Mesenchymal stem cell (in vitro differentiated cells and primary cell): ENCODE measurements around the gene HES7.

Experiments used
- DNase-seq: peaks from one replicate; pipeline ENCODE4 v3.0.0-alpha.2; 2013
- H2AFZ ChIP-seq: one replicate; pipeline ENCODE4 v1.6.1; 2013; ENCODE audit warnings: low read depth, mild to moderate bottlenecking, control low read depth, inconsistent platforms, low read length, moderate library complexity
- H2AK5ac ChIP-seq: 2 replicates; pipeline ENCODE4 v1.6.1; 2013; ENCODE audit warnings: low read length, moderate library complexity, mild to moderate bottlenecking, inconsistent platforms; ENCODE audit not compliant: severe bottlenecking
- H2BK120ac ChIP-seq: one replicate; pipeline ENCODE4 v1.6.1; 2013; ENCODE audit warnings: low read depth, mild to moderate bottlenecking, inconsistent platforms, low read length, moderate library complexity
- H2BK12ac ChIP-seq, 2 experiments: one replicate each; pipeline ENCODE4 v1.6.1; 2013; ENCODE audit warnings: inconsistent platforms in 2 of 2, low read length in 2 of 2, mild to moderate bottlenecking in 2 of 2, moderate library complexity in 2 of 2, control low read depth in 1 of 2
- H2BK15ac ChIP-seq: one replicate; pipeline ENCODE4 v1.6.1; 2013; ENCODE audit warnings: mild to moderate bottlenecking, low read depth, inconsistent platforms; ENCODE audit not compliant: poor library complexity, severe bottlenecking
- H2BK5ac ChIP-seq: 2 replicates; pipeline ENCODE4 v1.6.1; 2013; ENCODE audit warnings: low read depth, mild to moderate bottlenecking, low read length, control low read depth, inconsistent platforms; ENCODE audit not compliant: poor library complexity, severe bottlenecking
- H3K14ac ChIP-seq, 2 experiments: one replicate each; pipeline ENCODE4 v1.6.1; 2013; ENCODE audit warnings: inconsistent platforms in 2 of 2, low read length in 2 of 2, control low read depth in 1 of 2, mild to moderate bottlenecking in 1 of 2, moderate library complexity in 1 of 2
- H3K18ac ChIP-seq, 2 experiments: one replicate each; pipeline ENCODE4 v1.6.1; 2013; ENCODE audit warnings: inconsistent platforms in 2 of 2, low read length in 2 of 2, control low read depth in 1 of 2, low read depth in 1 of 2, mild to moderate bottlenecking in 1 of 2
- H3K23ac ChIP-seq, 2 experiments: one replicate each; pipeline ENCODE4 v1.6.1; 2013; ENCODE audit warnings: inconsistent platforms in 2 of 2, low read length in 2 of 2, mild to moderate bottlenecking in 2 of 2, moderate library complexity in 2 of 2, control low read depth in 1 of 2
- H3K27ac ChIP-seq: 2 replicates; pipeline ENCODE4 v1.5.1; 2013; ENCODE audit warnings: mild to moderate bottlenecking, moderate library complexity, low read length, control low read depth, inconsistent platforms; ENCODE audit not compliant: poor library complexity, severe bottlenecking
- H3K27me3 ChIP-seq, 2 experiments: 2 replicates each; pipeline versions ENCODE4 v1.6.1 to v1.7.0; 2013; ENCODE audit warnings: low read length in 2 of 2, mild to moderate bottlenecking in 2 of 2, moderate library complexity in 2 of 2, control low read depth in 1 of 2, inconsistent platforms in 1 of 2; ENCODE audit not compliant: control insufficient read depth in 1 of 2, insufficient read depth in 1 of 2
- H3K36me3 ChIP-seq, 2 experiments: 2 replicates each; pipeline versions ENCODE4 v1.6.1 to v1.7.0; 2013; ENCODE audit warnings: low read length in 2 of 2, control low read depth in 1 of 2, inconsistent platforms in 1 of 2, low read depth in 1 of 2, mild to moderate bottlenecking in 1 of 2; ENCODE audit not compliant: insufficient read depth in 2 of 2, control insufficient read depth in 1 of 2
- H3K4ac ChIP-seq, 2 experiments: one replicate each; pipeline ENCODE4 v1.6.1; 2013; ENCODE audit warnings: inconsistent platforms in 2 of 2, low read length in 2 of 2, mild to moderate bottlenecking in 2 of 2, moderate library complexity in 2 of 2, control low read depth in 1 of 2, low read depth in 1 of 2
- H3K4me1 ChIP-seq: 2 replicates; pipeline ENCODE4 v1.6.1; 2013; ENCODE audit warnings: low read depth, low read length, control low read depth; ENCODE audit not compliant: control insufficient read depth, insufficient read depth
- H3K4me2 ChIP-seq: 2 replicates; pipeline ENCODE4 v1.6.1; 2013; ENCODE audit warnings: low read length, mild to moderate bottlenecking, inconsistent platforms; ENCODE audit not compliant: poor library complexity, severe bottlenecking
- H3K4me3 ChIP-seq, 2 experiments: 2 replicates each; pipeline versions ENCODE4 v1.5.1 to v1.7.0; 2013; ENCODE audit warnings: low read length in 2 of 2, mild to moderate bottlenecking in 2 of 2, control low read depth in 1 of 2, low read depth in 1 of 2; ENCODE audit not compliant: insufficient read depth in 1 of 2
- H3K79me1 ChIP-seq: replicated peaks from 2 replicates; pipeline ENCODE4 v1.6.1; 2013; ENCODE audit warnings: mild to moderate bottlenecking, control low read depth, low read length, inconsistent platforms; ENCODE audit not compliant: poor library complexity, severe bottlenecking
- H3K9ac ChIP-seq: 2 replicates; pipeline ENCODE4 v1.7.0; 2013; ENCODE audit warnings: mild to moderate bottlenecking, low read length, moderate library complexity
- H3K9me3 ChIP-seq: 2 replicates; pipeline ENCODE4 v1.7.0; 2013; ENCODE audit warnings: mild to moderate bottlenecking, low read length; ENCODE audit not compliant: control insufficient read depth
- H4K8ac ChIP-seq: one replicate; pipeline ENCODE4 v1.6.1; 2013; ENCODE audit warnings: inconsistent platforms, mild to moderate bottlenecking, low read length, moderate library complexity
- H4K91ac ChIP-seq: one replicate; pipeline ENCODE4 v1.6.1; 2013; ENCODE audit warnings: mild to moderate bottlenecking, low read length, inconsistent platforms
- WGBS: methylation state at CpG from one replicate; pipeline ENCODE4 v1.1.7; 2013; ENCODE audit warnings: mixed read lengths; 5-methylcytosine and 5-hydroxymethylcytosine counted together

The HES7 gene

GRCh38 chr17:8125947-8126490, 2.1 kb upstream of the HES7 start:
- Histone ChIP-seq H3K4ac (peak overlapping the region in 1 of 2 experiments; percentile 32), H3K4me2 (peak overlapping the region; percentile 99), H3K4me3 (peak overlapping the region; percentile 66 to 85), H2BK120ac (no peak overlapping the region), H3K9ac (peak overlapping the region; percentile 67), H2AFZ (peak overlapping the region; percentile 29), H3K36me3 (no peaks in the 10 kb centered on the region), H4K8ac (no peak overlapping the region), H2BK5ac (no peak overlapping the region), H3K9me3 (no peaks in the 10 kb centered on the region), H3K23ac (no peak overlapping the region), H4K91ac (peak overlapping the region; percentile 71), H2BK15ac (no peak overlapping the region), H3K27ac (no peak overlapping the region), H3K27me3 (peaks cover 23 to 30% of the 10 kb centered on the region in 2 experiments), H2BK12ac (no peak overlapping the region), H3K79me1 (no peaks in the 10 kb centered on the region), H3K18ac (peak overlapping the region in 1 of 2 experiments; percentile 70), H2AK5ac (no peak overlapping the region), H3K14ac (no peak overlapping the region), H3K4me1 (peaks cover 45% of the 10 kb centered on the region)
- DNase-seq, result peak; percentile 68
- under 1% methylated on average over 33 of the region's 35 CpGs for whole genome bisulfite sequencing

GRCh38 chr17:8125154-8125946, 1.4 kb upstream of the HES7 start:
- H2BK120ac ChIP-seq, result no peak overlapping the region
- H2BK15ac ChIP-seq, result no peak overlapping the region
- H3K4me3 ChIP-seq, result peak overlapping the region; percentile 66 to 85
- peaks cover 23 to 30% of the 10 kb centered on the region in 2 experiments for H3K27me3 ChIP-seq
- no peak overlapping the region for H2AK5ac ChIP-seq
- peaks cover 48% of the 10 kb centered on the region for H3K4me1 ChIP-seq
- no peak overlapping the region for H3K23ac ChIP-seq
- H3K9ac ChIP-seq, result peak overlapping the region; percentile 67
- H2AFZ ChIP-seq, result no peak overlapping the region
- no peaks in the 10 kb centered on the region for H3K79me1 ChIP-seq
- under 1% methylated on average over 35 of the region's 40 CpGs for WGBS
- no peaks in the 10 kb centered on the region for H3K36me3 ChIP-seq
- H3K4me2 ChIP-seq, result peak overlapping the region; percentile 99
- H3K18ac ChIP-seq, result no peak overlapping the region
- H4K8ac ChIP-seq, result no peak overlapping the region
- no peak overlapping the region for H4K91ac ChIP-seq
- H3K27ac ChIP-seq, result no peak overlapping the region
- no peak overlapping the region for H3K4ac ChIP-seq
- H3K14ac ChIP-seq, result no peak overlapping the region
- peak; percentile 79 for DNase-seq
- H2BK12ac ChIP-seq, result no peak overlapping the region
- H2BK5ac ChIP-seq, result no peak overlapping the region
- H3K9me3 ChIP-seq, result no peaks in the 10 kb centered on the region

- Histone ChIP-seq H3K36me3 (no peaks in the 10 kb centered on the region), H3K9ac (peak overlapping the region; percentile 6), H3K9me3 (no peaks in the 10 kb centered on the region), H2BK12ac (no peak overlapping the region), H3K27me3 (peaks cover 23 to 26% of the 10 kb centered on the region in 2 experiments), H3K18ac (no peak overlapping the region), H4K8ac (no peak overlapping the region), H2BK5ac (no peak overlapping the region), H4K91ac (no peak overlapping the region), H3K4me2 (peak overlapping the region; percentile 95), H3K23ac (no peak overlapping the region), H2BK15ac (no peak overlapping the region), H3K27ac (no peak overlapping the region), H3K4me3 (peak overlapping the region in 1 of 2 experiments; percentile 85), H2BK120ac (no peak overlapping the region), H2AK5ac (no peak overlapping the region), H3K4me1 (peaks cover 48% of the 10 kb centered on the region), H3K4ac (no peak overlapping the region), H2AFZ (peak overlapping the region; percentile 68), H3K14ac (no peak overlapping the region), H3K79me1 (no peaks in the 10 kb centered on the region)
- peak; percentile 52 for DNase-seq
- WGBS, result 3% methylated on average over 24 of the region's 24 CpGs
These were observed 646 bp upstream of the HES7 start for GRCh38 chr17:8124350-8125153.
